Umbilical cord (tissue), 2 donors: ENCODE results near the gene TBKBP1. TPM values are rescaled to one million over a fixed set of nuclear protein-coding genes. Genes with fewer than 3 reads are reported as not detected.

ENCODE experiments used
- DNase-seq: peaks from one replicate; pipeline ENCODE4 v3.0.0-alpha.2; 2015; ENCODE audit warnings: low spot score
- total RNA-seq: library from RNA; depleted of rRNA; stranded (reverse); fragments of >200 nt; gene quantifications from one replicate; pipeline ENCODE4 v1.2.3, GENCODE V29; 2014; ENCODE audit warnings: low replicate concordance; ENCODE audit not compliant: insufficient read depth

The TBKBP1 gene
- total RNA-seq, 1 donor from 2014 or later, result 6.3 TPM

DNA sequence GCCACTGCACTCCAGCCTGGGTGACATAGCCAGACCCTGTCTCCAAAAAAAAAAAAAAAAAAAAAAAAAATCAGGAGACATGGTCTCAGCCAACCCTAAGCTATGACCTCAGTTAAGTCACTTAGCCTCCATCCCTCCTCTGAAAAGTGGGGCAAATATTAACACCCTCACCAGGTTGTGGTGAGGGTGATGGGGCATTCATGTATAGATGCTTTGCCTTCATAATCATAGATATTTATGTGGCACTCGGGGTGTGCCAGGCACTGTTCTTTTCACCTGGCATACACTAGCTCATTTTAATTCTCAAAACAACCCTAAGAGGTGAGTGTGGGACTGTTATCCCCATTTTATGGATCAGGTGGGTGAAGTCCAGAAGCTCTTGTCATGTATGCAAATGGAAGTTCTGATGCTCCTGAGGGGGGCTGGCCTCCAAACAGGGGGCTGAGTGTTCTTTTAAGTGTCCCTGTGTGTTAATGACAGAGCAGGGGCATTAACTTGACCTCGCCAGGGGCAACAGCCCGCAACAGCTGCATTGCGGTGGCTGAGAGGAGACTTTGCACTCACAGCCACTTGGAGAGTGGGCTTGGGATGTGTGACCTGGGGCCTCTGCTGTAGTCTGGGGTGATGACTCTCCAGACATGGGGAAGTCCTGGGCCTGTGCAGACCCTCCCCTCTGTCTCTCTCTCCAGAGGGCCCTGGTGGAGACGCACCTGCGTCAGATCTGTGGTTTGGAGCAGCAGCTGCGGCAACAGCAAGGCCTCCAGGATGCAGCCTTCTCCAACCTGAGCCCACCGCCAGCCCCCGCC lies 4.1 kb downstream of the TBKBP1 start:
- no peak for DNase-seq

DNA sequence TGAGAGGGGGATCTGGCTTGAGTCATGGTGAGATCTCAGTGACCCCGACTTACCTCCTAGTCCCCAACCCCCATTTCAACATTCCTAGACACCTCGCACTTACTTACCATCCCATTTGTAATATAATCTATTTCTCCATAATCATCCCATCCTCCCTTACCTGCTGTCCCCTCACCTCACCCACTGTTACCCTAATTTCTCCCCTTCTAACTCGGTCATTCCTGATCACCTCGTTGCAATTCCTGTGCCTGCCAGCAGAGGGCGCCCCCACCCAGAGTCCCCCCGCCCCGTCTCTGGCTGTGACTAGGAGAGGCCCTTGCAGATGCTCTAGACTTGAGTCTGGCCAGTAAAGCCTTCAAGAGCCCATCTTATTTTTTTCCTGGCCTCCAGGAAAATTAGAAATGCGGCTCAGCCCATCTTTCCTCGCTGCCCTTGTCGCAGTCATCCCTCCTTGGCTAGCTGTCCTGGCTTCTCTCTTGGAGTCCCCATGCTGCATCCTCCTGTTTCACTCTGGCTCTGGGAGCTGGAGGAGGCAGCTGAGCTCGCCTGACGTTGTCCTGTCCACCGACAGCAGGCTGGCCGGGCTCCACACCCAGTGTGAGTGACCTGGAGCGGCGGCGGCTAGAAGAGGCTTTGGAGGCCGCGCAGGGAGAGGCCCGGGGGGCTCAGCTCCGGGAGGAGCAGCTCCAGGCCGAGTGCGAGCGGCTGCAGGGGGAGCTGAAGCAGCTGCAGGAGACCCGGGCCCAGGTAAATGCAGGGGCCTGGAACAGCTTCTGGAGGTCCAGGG lies 5.0 kb downstream of the TBKBP1 start:
- peak; percentile 49 for DNase-seq

DNA sequence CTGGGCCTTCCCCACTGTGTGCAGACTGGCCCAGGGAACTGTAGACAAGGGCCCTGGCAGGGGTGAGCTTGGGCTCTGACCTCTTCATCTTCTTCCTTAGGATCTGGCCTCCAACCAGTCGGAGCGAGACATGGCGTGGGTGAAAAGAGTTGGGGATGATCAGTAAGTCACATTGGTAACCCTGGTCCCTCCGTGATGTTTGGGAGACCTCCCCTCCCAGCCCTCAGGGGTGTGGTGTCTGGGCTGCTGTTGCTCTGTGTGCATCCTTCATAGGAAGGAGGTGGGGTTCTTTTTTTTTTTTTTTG lies 5.5 kb downstream of the TBKBP1 start:
- no peak for DNase-seq

DNA sequence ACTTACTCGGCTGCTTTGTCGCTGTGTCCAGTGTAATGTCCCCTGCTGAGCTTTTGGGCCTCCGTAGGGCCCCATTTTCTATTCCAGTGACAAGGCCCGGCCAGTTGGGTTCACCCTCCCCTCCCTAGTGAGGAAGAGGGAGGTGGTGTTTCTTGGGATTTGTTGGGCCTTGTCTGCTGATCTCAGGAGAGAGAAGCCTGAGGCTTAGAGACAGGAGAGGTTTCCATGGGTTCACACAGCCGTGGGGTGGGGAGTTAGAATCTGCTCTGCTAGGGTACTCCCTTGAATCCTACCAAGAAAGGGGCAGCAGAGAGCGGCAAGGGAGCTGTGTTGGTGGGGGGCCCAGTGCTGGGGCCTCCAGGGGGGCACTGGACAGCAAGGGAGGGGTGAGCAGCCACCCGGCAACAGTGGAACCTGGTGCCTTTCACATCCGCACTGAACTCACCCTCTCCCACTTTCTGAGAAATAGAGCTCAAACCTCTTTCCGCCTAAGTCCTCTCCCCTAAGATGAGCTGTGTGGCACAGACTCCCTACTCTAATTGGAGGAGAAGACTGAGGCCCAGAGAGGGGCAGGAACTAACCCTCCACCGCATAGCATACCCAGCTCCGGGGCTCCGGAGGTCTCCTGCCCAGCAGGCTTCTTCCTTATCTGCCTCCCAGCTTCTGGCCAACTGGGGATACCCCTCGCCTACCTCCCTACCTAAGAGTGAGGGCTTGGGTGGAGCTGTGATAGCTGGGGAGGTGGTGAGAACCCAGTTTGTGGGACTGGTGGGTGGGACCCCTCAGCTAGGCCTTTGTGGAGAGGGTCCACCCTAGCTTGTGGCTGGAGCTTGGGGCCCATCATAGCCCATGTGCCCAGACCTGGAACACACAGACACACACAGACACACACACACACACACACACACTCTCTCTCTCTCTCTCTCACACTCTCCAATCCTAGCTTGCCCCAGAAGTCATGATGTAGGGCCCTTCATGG lies 6.8 kb downstream of the TBKBP1 start:
- DNase-seq, result peak; percentile 72

DNA sequence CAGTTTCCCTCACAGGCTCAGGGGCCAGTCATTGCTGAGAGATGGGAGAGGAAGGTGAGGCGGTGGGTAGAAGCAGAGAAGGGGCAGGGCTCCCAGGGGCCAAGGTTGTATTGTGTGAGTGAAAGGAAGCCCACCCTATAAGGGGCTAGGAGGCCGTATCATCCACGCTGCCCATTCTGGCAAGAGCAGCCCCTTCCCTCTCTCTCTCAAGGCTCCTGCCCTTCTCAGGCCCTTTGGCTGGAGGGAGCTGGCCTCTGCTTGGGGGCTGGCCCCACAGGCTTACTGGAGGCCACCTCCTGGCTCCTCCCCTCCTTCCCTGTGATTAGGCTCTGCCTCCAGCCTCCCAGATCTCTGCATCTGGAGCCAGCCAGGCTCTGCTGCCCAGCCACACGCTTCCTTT lies 7.6 kb downstream of the TBKBP1 start:
- peak; percentile 87 for DNase-seq

DNA sequence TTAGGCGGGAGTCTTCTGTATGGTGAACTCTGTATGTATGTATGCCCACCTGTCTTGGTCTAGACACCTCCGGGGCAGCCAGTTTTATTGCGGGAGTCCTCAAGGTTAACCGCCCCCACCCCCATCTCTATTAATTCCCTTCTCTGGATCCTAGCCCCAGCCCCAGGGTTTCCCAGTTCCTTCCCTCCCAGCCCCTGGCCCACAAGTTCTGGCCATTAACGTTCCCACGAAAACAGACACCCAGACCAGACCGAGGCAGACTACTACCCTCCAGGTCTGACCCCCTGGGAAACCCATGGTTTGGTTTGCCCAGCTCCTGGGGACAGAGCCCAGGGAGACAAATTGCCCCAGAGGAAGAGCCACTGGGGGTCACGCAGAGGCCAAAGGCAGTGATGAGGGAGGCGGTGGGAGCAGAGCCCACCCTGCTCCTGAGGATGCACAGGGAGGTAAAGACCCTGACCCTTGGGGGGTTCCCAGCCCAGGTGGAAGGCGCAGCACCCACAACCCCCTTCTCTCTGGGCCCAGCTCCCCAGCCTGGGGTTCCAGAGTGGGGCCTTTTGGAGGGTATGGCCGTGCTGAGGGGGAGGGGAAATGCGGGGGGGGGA lies 8.5 kb downstream of the TBKBP1 start:
- no peak for DNase-seq

DNA sequence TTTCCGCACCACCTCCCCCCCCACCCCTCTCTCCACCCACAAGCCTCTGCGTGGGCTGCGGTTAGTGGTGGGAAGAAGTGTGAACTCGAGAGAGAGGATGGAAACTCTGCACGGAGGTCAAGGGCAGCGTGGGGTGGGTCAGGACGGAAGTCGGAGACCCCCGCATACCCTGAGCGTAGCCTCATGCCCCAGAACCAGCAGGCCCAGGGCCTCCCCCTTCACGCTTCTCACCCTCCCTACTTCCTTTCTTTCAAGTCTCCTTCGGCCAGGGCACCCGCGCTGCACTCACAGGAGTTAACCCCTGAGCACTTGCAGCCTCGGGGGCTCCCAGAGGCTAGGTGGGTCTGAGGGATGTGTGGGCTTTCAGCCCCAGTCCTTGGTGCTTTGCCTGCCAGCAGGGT lies 9.2 kb downstream of the TBKBP1 start:
- no peak for DNase-seq

DNA sequence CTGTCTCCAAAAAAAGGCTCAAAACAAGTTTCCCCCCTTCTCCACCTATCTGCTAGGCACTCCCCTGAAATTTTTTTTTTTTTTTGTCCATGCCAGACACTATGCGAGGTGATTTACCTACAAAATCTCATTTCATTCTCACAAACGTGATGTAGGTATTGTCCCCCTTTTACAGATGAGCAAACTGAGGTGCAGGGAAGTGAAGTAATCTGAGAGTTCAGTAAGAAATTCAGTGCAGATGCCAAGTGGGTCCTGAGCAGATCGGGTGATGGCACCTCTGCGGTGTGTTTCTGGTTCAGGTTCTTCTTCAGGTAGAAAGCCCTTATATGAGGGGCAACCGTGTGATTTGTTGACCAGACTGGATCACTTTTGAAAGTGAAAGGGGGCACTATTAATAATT lies 9.7 kb downstream of the TBKBP1 start:
- DNase-seq, result no peak

DNA sequence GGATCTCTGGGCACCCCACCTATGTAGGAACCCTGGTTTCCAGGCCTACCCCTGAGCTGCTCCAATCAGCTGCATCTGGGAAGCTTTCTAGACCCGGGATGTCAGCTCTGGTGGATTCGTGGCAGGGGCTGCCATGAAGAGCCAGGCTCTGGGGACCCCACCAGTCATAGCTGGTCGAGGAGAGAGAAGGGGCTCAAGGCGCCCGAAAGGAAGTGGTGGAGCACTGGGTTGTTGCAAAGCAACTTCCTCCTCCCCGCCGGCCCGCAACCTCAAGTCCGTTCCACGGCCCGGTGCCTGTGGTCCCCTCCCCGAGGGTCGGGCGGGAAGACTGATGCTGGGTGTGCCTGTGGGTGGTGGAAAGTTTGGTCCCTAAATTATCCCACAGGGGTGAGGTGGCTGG lies 10.2 kb downstream of the TBKBP1 start:
- DNase-seq, result no peak

DNA sequence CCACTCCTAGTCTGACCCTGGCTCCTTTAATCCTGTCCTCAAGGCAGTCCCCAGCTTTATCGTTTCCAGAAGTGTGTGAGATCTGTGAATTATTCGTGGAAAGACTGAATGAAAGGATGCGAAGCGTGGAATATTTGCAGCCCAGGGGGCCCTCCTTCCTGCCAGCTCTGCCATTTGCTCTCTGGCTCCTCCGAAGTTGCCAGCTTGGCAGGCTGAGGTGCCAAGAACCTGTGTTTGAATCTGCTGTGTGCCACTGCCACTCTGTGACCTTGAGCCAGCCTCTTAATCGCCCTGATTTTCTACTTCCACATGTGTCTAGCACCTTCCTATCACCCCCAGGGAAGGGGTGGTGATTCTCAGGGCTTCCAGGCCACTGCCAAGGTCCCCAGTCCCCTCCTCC lies 10.8 kb downstream of the TBKBP1 start:
- no peak for DNase-seq

DNA sequence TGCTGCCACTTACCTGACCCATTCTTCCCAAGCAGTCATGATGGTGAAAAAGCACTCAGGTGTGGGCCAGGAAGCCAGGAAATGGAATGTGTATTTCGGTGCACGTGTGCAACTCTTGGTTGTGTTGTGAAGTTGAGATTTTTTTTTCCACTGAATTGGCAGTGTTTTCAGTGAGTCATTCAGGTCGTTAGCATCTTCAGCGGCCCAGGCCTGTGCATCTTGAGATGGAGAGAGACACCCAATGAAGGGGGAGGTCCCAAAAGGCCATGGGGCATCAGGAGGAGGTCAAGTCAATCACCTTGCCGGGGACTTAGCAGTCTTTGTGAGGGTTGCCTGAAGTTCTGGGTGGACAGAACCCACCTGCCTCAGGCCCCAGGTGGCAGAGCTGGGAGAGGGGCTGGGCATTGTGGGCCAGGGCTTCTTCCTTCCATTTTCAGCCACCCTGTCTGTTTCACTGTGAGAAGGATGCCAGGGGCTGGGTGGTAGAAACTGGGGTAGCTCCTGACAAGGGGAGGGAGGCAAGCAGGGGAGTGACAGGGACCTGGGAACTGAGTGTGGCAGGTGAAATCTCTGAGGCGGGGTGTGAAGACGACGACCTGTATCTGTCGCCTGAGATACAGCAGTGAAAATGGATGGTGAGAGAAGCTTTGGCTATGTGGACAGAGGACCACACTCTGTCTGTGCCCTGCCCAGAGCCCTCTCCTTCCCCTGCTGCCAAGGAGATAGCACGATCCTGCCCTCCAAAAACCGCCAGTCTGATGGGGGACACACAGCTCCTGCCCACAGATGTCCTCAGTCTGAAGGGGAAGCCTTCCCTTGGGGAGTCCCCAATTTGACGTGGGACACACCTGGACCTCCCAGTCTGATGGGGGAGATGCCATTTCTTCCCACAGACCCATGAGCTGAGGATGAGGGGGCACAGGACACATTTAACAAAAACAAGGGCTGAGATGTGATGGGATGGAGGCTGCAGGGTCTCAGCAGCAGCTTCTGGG lies 11.9 kb downstream of the TBKBP1 start:
- no peak for DNase-seq

DNA sequence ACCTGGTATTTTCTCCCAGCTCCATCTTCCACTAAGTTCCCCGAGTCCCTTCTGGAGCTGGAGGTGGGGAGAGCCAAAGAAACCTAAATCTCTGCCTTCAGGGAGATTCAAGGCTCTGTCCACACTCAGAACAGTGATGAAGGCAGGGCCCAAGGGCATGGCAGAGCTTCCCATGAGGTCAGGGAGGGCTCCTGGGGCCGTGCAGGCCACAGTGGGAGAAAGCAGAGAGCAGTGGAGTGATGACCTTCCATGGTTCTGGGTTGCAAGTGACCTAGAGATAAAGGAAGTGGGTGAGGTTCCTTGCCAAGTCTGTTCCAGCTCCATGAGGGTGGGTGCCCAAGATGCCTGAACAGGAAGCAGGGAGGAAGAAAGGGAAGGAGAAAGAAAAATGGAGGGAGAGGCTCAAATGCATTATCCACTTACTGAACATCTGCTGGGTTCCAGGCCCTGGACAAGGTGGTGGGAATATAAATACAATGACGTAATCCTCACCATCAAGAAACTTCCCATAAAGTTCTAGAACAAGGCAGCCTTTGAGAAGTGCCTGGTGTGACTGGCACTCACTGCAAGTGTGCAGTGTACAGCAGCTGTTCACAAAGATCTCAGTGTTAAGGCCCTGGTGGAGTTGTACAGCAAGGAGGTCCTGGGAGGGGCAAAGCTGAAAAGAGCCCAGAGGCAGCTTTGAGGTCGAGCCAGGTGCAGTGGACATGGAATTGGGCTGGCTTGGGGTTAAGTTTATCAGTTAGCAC lies 13.3 kb downstream of the TBKBP1 start:
- no peak for DNase-seq

DNA sequence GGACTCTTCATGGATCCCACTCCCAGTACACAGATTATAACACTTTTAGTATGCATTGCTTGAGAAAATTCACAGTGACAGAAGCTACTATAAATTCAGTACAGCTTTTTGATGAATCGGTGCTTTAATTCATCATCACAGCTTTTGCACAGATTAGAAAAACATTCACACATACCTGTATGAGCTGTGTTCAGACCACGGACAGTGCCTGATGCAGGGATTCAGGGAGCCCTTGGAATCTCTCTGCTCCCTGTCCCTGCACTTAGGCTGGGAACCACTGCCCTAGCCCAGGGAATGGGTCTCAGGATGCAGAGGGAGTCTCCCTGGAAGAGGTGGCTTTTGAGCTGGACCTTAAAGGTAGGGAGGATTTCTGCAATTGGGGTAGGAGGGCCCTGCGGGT lies 13.9 kb downstream of the TBKBP1 start:
- no peak for DNase-seq

DNA sequence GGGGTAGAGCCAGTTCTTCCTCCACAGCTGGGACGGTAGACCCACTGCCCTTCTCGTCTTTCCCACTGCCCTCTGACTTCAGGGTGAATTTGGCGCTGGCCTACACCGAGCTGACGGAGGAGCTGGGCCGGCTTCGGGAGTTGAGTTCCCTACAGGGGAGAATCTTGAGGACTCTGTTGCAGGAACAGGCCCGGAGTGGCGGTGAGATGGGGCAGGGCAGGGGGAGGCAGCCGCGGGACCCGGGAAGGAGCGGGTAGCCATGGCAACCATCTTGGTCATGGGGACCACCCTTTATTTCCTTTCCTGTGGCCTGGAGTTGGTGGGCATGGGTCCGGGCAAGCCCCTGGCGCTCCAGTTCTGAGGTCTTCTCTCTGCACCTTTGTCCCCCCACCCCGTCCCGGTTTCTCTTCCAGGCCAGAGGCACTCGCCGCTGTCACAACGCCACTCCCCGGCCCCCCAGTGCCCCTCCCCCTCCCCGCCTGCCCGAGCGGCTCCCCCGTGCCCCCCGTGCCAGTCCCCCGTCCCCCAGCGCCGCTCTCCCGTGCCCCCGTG lies 14.4 kb downstream of the TBKBP1 start:
- no peak for DNase-seq

DNA sequence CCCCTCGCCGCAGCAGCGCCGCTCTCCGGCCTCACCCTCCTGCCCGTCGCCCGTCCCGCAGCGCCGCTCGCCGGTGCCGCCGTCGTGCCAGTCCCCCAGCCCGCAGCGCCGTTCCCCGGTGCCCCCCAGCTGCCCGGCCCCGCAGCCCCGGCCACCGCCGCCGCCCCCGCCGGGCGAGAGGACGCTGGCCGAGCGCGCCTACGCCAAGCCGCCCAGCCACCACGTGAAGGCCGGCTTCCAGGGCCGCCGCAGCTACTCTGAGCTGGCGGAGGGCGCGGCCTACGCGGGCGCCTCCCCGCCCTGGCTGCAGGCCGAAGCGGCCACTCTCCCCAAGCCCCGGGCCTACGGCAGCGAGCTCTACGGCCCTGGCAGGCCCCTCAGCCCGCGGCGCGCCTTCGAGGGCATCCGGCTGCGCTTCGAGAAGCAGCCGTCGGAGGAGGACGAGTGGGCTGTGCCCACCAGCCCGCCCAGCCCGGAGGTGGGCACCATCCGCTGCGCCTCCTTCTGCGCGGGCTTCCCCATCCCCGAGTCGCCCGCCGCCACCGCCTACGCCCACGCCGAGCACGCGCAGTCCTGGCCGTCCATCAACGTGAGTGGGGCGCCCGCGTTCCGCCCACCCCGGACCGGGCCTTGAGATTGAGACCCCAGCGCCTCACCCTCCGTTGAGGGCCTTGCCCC lies 15.0 kb downstream of the TBKBP1 start:
- DNase-seq, result peak; percentile 47

DNA sequence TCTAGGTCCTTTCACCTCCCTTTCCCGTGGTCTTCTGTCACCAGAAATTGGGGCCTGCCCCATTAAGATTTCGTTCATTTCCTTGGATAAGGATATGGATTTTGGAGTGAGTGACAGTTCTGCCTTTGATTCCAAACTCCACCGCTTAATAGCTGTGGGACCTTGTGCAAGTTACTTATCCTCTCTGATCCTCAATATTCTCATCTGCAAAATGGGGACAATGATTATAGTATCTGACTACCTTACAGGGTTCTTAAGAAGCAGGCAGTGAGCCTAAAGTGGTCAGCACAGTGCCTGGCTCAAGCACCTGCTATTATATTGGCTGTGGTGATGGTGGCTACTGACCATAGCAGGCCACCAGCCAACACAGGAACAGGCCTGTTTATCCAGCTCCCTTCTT lies 15.6 kb downstream of the TBKBP1 start:
- DNase-seq, result no peak

DNA sequence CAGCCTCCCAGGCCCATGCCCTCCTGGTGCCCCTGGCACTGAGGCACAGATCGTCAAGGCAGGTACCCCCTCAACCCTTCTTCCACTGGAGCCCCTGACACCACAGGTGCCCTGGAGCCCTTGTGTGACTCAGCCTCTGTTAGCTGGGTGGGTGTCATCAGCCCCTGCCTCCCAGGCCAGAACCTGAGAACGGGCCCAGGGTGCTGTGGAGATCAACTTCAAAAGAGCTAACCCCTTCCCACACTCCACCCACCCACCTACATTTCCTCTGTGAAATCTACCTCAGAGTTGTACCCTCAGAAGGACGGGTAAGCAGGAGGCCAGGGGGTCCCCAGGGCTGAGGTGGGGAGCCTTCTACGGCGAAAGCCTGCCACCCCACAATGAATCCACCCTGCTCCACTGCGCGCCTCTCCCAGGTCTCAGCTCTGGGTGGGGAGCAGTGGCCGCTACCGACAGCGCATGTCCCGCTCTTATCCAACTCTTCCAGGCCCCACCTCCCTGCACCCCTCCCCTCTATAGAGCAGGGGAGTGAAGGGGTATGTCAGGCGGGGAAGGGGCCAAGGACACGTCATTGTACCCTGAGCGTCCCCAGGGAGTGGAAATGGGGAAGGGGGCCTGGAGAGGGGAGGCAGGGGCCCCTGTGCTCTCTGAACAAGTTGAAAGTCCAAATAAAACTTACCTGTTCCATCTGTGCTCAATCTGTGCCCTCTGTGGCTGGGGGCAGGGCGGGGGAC lies 17.6 kb downstream of the TBKBP1 start:
- DNase-seq, result no peak
